GM12891 (cell line): ENCODE data around the gene CNIH3.

ENCODE experiments used
- POLR2A ChIP-seq: IDR thresholded peaks from 2 replicates; pipeline ENCODE4 v1.6.1; 2011; ENCODE audit warnings: low read depth, low read length, control low read depth
- TAF1 ChIP-seq: IDR thresholded peaks from 2 replicates; pipeline ENCODE4 v1.6.1; 2011; ENCODE audit warnings: low read depth, low read length, control low read depth

- no peak for TF ChIP-seq TAF1
- TF ChIP-seq POLR2A: no peak
Measured at GRCh38 chr1:224727351-224728289, 111.5 kb downstream of the CNIH3 start.
